Stimulated activated CD4-positive, alpha-beta T cell treated with anti-CD3 and anti-CD28 coated beads, Interleukin-15, amount 100 ng/mL, for 1 hour (primary cell): ENCODE data around the gene TRPV4.
A peak's percentile ranks its signal among the peaks of the same experiment; 100 is the strongest.
"Not testable (repeated sequence)": the region's sequence is repeated elsewhere in the genome, so short reads cannot be mapped to it uniquely, and the experiment has no call there.

ENCODE experiments used
- DNase-seq, 2 donors: peaks; one replicate each; pipeline ENCODE4 v3.0.0-alpha.2; 2020; ENCODE audit warnings: low read depth in 1 of 2, low spot score in 1 of 2

Gene TRPV4

GRCh38 chr12:109861689-109862314 lies 28.6 kb upstream of the TRPV4 start:
- DNase-seq, result no peak

- no peak for DNase-seq
Observed at GRCh38 chr12:109860977-109861376, 27.8 kb upstream of the TRPV4 start.

GRCh38 chr12:109858764-109859163 lies 25.6 kb upstream of the TRPV4 start:
- DNase-seq, result no peak

- DNase-seq, result no peak
Observed at GRCh38 chr12:109857715-109858114, 24.5 kb upstream of the TRPV4 start.

- DNase-seq, result no peak
Observed at GRCh38 chr12:109855377-109855776, 22.2 kb upstream of the TRPV4 start.

GRCh38 chr12:109850518-109850917 lies 17.3 kb upstream of the TRPV4 start:
- DNase-seq, result not testable (repeated sequence)

- no peak for DNase-seq
Observed at GRCh38 chr12:109847142-109847735, 14.0 kb upstream of the TRPV4 start.

- no peak for DNase-seq
Observed at GRCh38 chr12:109845824-109846205, 12.6 kb upstream of the TRPV4 start.

GRCh38 chr12:109844983-109845823 lies 12.0 kb upstream of the TRPV4 start:
- peak; percentile 75 to 84 for DNase-seq

GRCh38 chr12:109844091-109844490 lies 10.9 kb upstream of the TRPV4 start:
- DNase-seq, result no peak

GRCh38 chr12:109842021-109842420 lies 8.8 kb upstream of the TRPV4 start:
- DNase-seq, result no peak

- DNase-seq, result no peak
Observed at GRCh38 chr12:109841356-109841755, 8.2 kb upstream of the TRPV4 start.

GRCh38 chr12:109840305-109841074 lies 7.3 kb upstream of the TRPV4 start:
- no peak for DNase-seq

- DNase-seq, result no peak
Observed at GRCh38 chr12:109839444-109839843, 6.2 kb upstream of the TRPV4 start.

GRCh38 chr12:109836916-109837315 lies 3.7 kb upstream of the TRPV4 start:
- DNase-seq, result no peak

GRCh38 chr12:109835827-109836226 lies 2.6 kb upstream of the TRPV4 start:
- no peak for DNase-seq

GRCh38 chr12:109832541-109833306 lies 474 bp downstream of the TRPV4 start:
- DNase-seq, result no peak

- DNase-seq, result no peak
Observed at GRCh38 chr12:109831929-109832328, 1.3 kb downstream of the TRPV4 start.

GRCh38 chr12:109831365-109831764 lies 1.8 kb downstream of the TRPV4 start:
- no peak for DNase-seq

- DNase-seq, result no peak
Observed at GRCh38 chr12:109830718-109831117, 2.5 kb downstream of the TRPV4 start.

- DNase-seq, result no peak
Observed at GRCh38 chr12:109830267-109830666, 2.9 kb downstream of the TRPV4 start.
